ENCODE results near the gene CHGA.

Gene CHGA

DNA sequence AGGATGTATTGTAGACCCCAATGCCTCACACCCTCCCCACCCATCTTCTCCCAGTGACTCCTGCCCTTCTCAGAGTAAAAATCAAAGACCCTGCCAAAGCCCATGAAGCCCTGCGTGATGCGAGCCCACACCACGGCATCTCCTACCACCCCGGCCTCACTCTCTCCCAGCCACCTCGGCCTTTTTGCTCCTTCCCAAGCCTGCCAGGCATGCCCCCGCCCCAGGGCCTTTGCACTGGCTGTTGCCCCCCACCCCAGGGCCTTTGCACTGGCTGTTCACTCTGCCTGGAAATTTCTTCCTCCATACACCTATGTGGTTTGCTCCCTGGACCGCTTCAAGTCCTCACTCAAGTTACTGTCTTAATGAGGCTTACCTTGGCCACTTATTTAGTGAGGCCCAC, 5.0 kb upstream of the CHGA start:
- Histone ChIP-seq H3K79me2 (ENCODE audit: insufficient read depth, low read length) (no peaks in the 10 kb centered on the region), H3F3A (ENCODE audit: low read depth) (no peaks in the 10 kb centered on the region), H4K20me1 (ENCODE audit: insufficient read depth, low read length, poor library complexity, severe bottlenecking) (no peaks in the 10 kb centered on the region), H3K9ac (ENCODE audit: low read depth, low read length, poor library complexity, severe bottlenecking) (no peak overlapping the region), H3K36me3 (ENCODE audit: insufficient read depth, low read length) (no peaks in the 10 kb centered on the region), H3K9me2 (replicated peaks; ENCODE audit: low read depth, low read length) (no peaks in the 10 kb centered on the region), H2AFZ (ENCODE audit: low read length) (no peak overlapping the region), H3K9me3 (ENCODE audit: insufficient read depth, low read depth, low read length) (no peaks in the 10 kb centered on the region), H3K4me2 (ENCODE audit: low read depth, low read length, poor library complexity, severe bottlenecking) (no peak overlapping the region), H3K27me3 (ENCODE audit: insufficient read depth, low read length, poor library complexity, severe bottlenecking) (no peaks in the 10 kb centered on the region), H3K4me1 (ENCODE audit: insufficient read depth, low read length, poor library complexity, severe bottlenecking) (no peaks in the 10 kb centered on the region), H3K4me3 (ENCODE audit: low read length, poor library complexity, severe bottlenecking) (no peak overlapping the region)
- TF ChIP-seq EZH2phosphoT487 (IDR thresholded peaks at IDR 0.05; ENCODE audit: borderline replicate concordance) (no peak), CTCF (conservative IDR thresholded peaks at IDR 0.05; ENCODE audit: low read length) (no peak)

DNA sequence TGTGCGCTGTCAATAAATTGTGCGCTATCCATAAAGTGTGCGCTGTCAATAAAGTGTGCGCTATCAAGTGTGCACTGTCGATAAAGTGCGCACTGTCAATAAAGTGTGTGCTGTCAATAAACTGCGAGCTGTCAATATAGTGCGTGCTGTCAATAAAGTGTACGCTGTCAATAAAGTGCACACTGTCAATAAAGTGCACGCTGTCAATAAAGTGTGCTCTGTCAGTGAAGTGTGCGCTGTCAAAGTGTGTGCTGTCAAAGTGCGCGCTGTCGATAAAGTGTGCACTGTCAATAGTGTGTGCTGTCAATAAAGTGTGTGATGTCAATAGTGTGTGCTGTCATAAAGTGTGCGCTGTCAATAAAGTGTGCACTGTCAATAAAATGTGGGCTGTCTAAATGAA, 2.9 kb upstream of the CHGA start:
- no peak overlapping the region for H2AFZ ChIP-seq (ENCODE audit: low read length)
- TF ChIP-seq CTCF (conservative IDR thresholded peaks at IDR 0.05; ENCODE audit: low read length) (no peak), EZH2phosphoT487 (IDR thresholded peaks at IDR 0.05; ENCODE audit: borderline replicate concordance) (no peak)
- H3K9me2 ChIP-seq (replicated peaks; ENCODE audit: low read depth, low read length), result no peaks in the 10 kb centered on the region
- H3K4me1 ChIP-seq (ENCODE audit: insufficient read depth, low read length, poor library complexity, severe bottlenecking), result no peaks in the 10 kb centered on the region
- H3K79me2 ChIP-seq (ENCODE audit: insufficient read depth, low read length), result no peaks in the 10 kb centered on the region
- H3K27me3 ChIP-seq (ENCODE audit: insufficient read depth, low read length, poor library complexity, severe bottlenecking), result no peaks in the 10 kb centered on the region
- H3K9ac ChIP-seq (ENCODE audit: low read depth, low read length, poor library complexity, severe bottlenecking), result no peak overlapping the region
- no peaks in the 10 kb centered on the region for H3F3A ChIP-seq (ENCODE audit: low read depth)
- H3K36me3 ChIP-seq (ENCODE audit: insufficient read depth, low read length), result no peaks in the 10 kb centered on the region
- H3K4me2 ChIP-seq (ENCODE audit: low read depth, low read length, poor library complexity, severe bottlenecking), result no peak overlapping the region
- no peaks in the 10 kb centered on the region for H4K20me1 ChIP-seq (ENCODE audit: insufficient read depth, low read length, poor library complexity, severe bottlenecking)
- no peak overlapping the region for H3K4me3 ChIP-seq (ENCODE audit: low read length, poor library complexity, severe bottlenecking)
- no peaks in the 10 kb centered on the region for H3K9me3 ChIP-seq (ENCODE audit: insufficient read depth, low read depth, low read length)

- Histone ChIP-seq H3K9ac (ENCODE audit: low read depth, low read length, poor library complexity, severe bottlenecking) (no peak overlapping the region), H3K27me3 (ENCODE audit: insufficient read depth, low read length, poor library complexity, severe bottlenecking) (no peaks in the 10 kb centered on the region), H2AFZ (ENCODE audit: low read length) (no peak overlapping the region), H3K4me1 (ENCODE audit: insufficient read depth, low read length, poor library complexity, severe bottlenecking) (no peaks in the 10 kb centered on the region), H3K4me3 (ENCODE audit: low read length, poor library complexity, severe bottlenecking) (no peak overlapping the region), H3K79me2 (ENCODE audit: insufficient read depth, low read length) (no peaks in the 10 kb centered on the region), H3K4me2 (ENCODE audit: low read depth, low read length, poor library complexity, severe bottlenecking) (no peak overlapping the region), H3F3A (ENCODE audit: low read depth) (no peaks in the 10 kb centered on the region), H3K9me3 (ENCODE audit: insufficient read depth, low read depth, low read length) (no peaks in the 10 kb centered on the region), H4K20me1 (ENCODE audit: insufficient read depth, low read length, poor library complexity, severe bottlenecking) (no peaks in the 10 kb centered on the region), H3K36me3 (ENCODE audit: insufficient read depth, low read length) (no peaks in the 10 kb centered on the region), H3K9me2 (replicated peaks; ENCODE audit: low read depth, low read length) (no peaks in the 10 kb centered on the region)
- TF ChIP-seq CTCF (conservative IDR thresholded peaks at IDR 0.05; ENCODE audit: low read length) (no peak), EZH2phosphoT487 (IDR thresholded peaks at IDR 0.05; ENCODE audit: borderline replicate concordance) (no peak)
Observed at GRCh38 chr14:92922155-92922735, 705 bp upstream of the CHGA start.
